Loucy (cell line): ENCODE results near the gene SLC16A6.
A peak's percentile ranks its signal among the peaks of the same experiment; 100 is the strongest.

Source experiments
- H2AFZ ChIP-seq: fragments of 200-600 bp; sonication (generic); 2 replicates; pipeline ENCODE4 v1.6.0; 2016; ENCODE audit warnings: antibody characterized with exemption, mild to moderate bottlenecking, low read length, moderate library complexity
- H3F3A ChIP-seq: fragments of 200-600 bp; 2 replicates; pipeline ENCODE4 v1.6.0; 2016; ENCODE audit warnings: antibody characterized with exemption, low read depth, mild to moderate bottlenecking
- H3K27me3 ChIP-seq: fragments of 200-600 bp; sonication (generic); 2 replicates; pipeline ENCODE4 v1.6.1; 2014; ENCODE audit warnings: low read length, mild to moderate bottlenecking; ENCODE audit not compliant: insufficient read depth, poor library complexity, severe bottlenecking
- H3K36me3 ChIP-seq: fragments of 200-600 bp; sonication (generic); 2 replicates; pipeline ENCODE4 v1.6.1; 2016; ENCODE audit warnings: low read length; ENCODE audit not compliant: insufficient read depth
- H3K4me1 ChIP-seq: fragments of 200-600 bp; sonication (generic); 2 replicates; pipeline ENCODE4 v1.5.1; 2014; ENCODE audit warnings: low read length, mild to moderate bottlenecking; ENCODE audit not compliant: insufficient read depth, poor library complexity, severe bottlenecking
- H3K4me2 ChIP-seq: fragments of 200-600 bp; sonication (generic); 2 replicates; pipeline ENCODE4 v1.6.0; 2014; ENCODE audit warnings: antibody characterized with exemption, low read length, low read depth, mild to moderate bottlenecking; ENCODE audit not compliant: poor library complexity, severe bottlenecking
- H3K4me3 ChIP-seq: fragments of 200-600 bp; sonication (generic); 2 replicates; pipeline ENCODE4 v1.5.1; 2014; ENCODE audit warnings: low read length, mild to moderate bottlenecking, mixed read lengths; ENCODE audit not compliant: poor library complexity, severe bottlenecking
- H3K79me2 ChIP-seq: fragments of 200-600 bp; sonication (generic); 2 replicates; pipeline ENCODE4 v1.6.1; 2014; ENCODE audit warnings: low read length; ENCODE audit not compliant: insufficient read depth
- H3K9ac ChIP-seq: fragments of 200-600 bp; sonication (generic); 2 replicates; pipeline ENCODE4 v1.6.0; 2014; ENCODE audit warnings: mild to moderate bottlenecking, low read depth, low read length, moderate library complexity; ENCODE audit not compliant: poor library complexity, severe bottlenecking
- H3K9me2 ChIP-seq: fragments of 200-600 bp; sonication (generic); replicated peaks from 2 replicates; pipeline ENCODE4 v1.6.1; 2016; ENCODE audit warnings: low read depth, low read length, mixed read lengths
- H3K9me3 ChIP-seq: fragments of 200-600 bp; sonication (generic); 2 replicates; pipeline ENCODE4 v1.6.1; 2014; ENCODE audit warnings: mild to moderate bottlenecking, antibody characterized with exemption, low read length, low read depth; ENCODE audit not compliant: insufficient read depth
- H4K20me1 ChIP-seq: fragments of 200-600 bp; sonication (generic); 2 replicates; pipeline ENCODE4 v1.6.0; 2014; ENCODE audit warnings: antibody characterized with exemption, low read length, mild to moderate bottlenecking; ENCODE audit not compliant: insufficient read depth, poor library complexity, severe bottlenecking
- EZH2phosphoT487 ChIP-seq: fragments of 200-600 bp; IDR thresholded peaks from 2 replicates; pipeline ENCODE4 v1.6.1; 2018; ENCODE audit warnings: antibody characterized with exemption, mild to moderate bottlenecking, moderate library complexity, borderline replicate concordance
- TF ChIP-seq, protein P1 (sequence below): fragments of 200-600 bp; sonication (generic); conservative IDR thresholded peaks from 2 replicates; pipeline ENCODE4 v1.5.1; 2014; ENCODE audit warnings: mild to moderate bottlenecking, antibody characterized with exemption, low read length

Gene SLC16A6

DNA sequence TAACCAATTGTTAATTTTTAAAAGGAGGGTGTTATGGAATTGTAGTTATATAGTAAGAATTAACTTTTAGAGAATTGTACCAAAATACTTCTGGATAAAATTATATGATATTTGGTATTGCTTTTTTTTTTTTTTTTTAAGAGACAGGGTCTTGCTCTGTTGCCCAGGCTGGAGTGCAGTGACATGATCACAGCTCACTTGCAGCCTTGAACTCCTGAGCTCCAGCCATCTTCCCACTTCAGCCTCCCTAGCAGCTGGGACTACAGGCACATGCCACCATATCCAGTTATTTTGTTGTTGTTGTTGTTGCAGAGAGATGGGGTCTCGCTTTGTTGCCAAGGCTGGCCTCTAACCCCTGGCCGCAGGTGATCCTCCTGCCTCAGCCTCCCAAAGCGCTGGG is 8.9 kb upstream of the SLC16A6 start:
- Histone ChIP-seq H3K79me2 (no peaks in the 10 kb centered on the region), H3K9me3 (no peaks in the 10 kb centered on the region), H2AFZ (no peak overlapping the region), H3K9me2 (no peaks in the 10 kb centered on the region), H3F3A (no peaks in the 10 kb centered on the region), H3K36me3 (no peaks in the 10 kb centered on the region), H3K4me1 (peaks cover 24% of the 10 kb centered on the region), H3K4me3 (no peak overlapping the region), H3K4me2 (no peak overlapping the region), H3K27me3 (no peaks in the 10 kb centered on the region), H3K9ac (no peak overlapping the region), H4K20me1 (no peaks in the 10 kb centered on the region)
- TF ChIP-seq, protein P1, sequence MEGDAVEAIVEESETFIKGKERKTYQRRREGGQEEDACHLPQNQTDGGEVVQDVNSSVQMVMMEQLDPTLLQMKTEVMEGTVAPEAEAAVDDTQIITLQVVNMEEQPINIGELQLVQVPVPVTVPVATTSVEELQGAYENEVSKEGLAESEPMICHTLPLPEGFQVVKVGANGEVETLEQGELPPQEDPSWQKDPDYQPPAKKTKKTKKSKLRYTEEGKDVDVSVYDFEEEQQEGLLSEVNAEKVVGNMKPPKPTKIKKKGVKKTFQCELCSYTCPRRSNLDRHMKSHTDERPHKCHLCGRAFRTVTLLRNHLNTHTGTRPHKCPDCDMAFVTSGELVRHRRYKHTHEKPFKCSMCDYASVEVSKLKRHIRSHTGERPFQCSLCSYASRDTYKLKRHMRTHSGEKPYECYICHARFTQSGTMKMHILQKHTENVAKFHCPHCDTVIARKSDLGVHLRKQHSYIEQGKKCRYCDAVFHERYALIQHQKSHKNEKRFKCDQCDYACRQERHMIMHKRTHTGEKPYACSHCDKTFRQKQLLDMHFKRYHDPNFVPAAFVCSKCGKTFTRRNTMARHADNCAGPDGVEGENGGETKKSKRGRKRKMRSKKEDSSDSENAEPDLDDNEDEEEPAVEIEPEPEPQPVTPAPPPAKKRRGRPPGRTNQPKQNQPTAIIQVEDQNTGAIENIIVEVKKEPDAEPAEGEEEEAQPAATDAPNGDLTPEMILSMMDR = no peak
- TF ChIP-seq EZH2phosphoT487 = no peak

DNA sequence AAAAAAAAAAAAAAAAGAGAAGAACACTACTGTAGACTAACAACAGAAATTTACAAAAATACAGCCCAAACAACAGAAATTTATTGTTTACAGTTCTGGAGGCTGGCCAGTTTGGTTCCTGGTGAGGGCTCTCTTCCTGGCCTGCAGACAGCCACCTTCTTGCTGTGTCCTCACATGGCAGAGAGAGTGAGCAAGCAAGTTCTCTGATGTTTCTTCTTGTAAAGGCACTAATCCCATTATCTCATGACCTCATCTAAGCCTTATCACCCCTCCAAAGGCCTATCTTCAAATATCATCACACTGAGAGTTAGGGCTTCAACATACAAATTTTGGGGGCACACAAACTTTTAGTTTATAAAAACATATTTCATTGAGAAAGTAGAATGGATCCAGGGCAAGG is 7.7 kb upstream of the SLC16A6 start:
- no peaks in the 10 kb centered on the region for H3K79me2 ChIP-seq
- H3F3A ChIP-seq = no peaks in the 10 kb centered on the region
- no peak overlapping the region for H2AFZ ChIP-seq
- no peaks in the 10 kb centered on the region for H3K9me3 ChIP-seq
- H3K4me1 ChIP-seq = peaks cover 24% of the 10 kb centered on the region
- no peaks in the 10 kb centered on the region for H3K36me3 ChIP-seq
- no peak overlapping the region for H3K4me2 ChIP-seq
- H3K9me2 ChIP-seq = no peaks in the 10 kb centered on the region
- H3K4me3 ChIP-seq = no peak overlapping the region
- TF ChIP-seq, protein P1 = no peak
- no peak for TF ChIP-seq EZH2phosphoT487
- no peaks in the 10 kb centered on the region for H4K20me1 ChIP-seq
- H3K27me3 ChIP-seq = no peaks in the 10 kb centered on the region
- no peak overlapping the region for H3K9ac ChIP-seq

DNA sequence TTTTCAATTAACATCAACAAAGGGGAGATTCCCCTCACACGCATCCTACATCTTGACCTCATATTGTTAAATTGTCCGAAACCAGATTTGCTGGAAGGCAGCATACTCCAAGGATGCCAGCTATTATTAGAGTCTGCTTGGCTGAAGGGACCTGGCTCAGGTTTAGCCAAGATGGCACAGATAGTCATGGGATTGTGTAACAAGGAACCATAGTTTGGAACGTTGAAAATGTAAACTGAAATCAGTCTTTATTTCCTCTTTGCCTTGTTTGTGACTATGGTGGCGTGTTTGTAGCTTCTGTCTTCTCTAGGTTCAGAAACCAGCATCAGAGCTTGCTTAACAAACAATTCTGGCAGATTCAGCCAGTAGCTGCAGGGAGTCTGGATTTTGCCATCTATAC is 6.3 kb upstream of the SLC16A6 start:
- no peaks in the 10 kb centered on the region for H3F3A ChIP-seq
- no peaks in the 10 kb centered on the region for H3K79me2 ChIP-seq
- no peaks in the 10 kb centered on the region for H3K36me3 ChIP-seq
- no peak overlapping the region for H3K4me3 ChIP-seq
- H3K9me3 ChIP-seq = no peaks in the 10 kb centered on the region
- TF ChIP-seq, protein P1 = no peak
- TF ChIP-seq EZH2phosphoT487 = no peak
- peak overlapping the region; percentile 45 for H3K4me2 ChIP-seq
- H3K9ac ChIP-seq = peak overlapping the region; percentile 36
- no peaks in the 10 kb centered on the region for H3K27me3 ChIP-seq
- peaks cover 23% of the 10 kb centered on the region for H3K4me1 ChIP-seq
- no peaks in the 10 kb centered on the region for H4K20me1 ChIP-seq
- H2AFZ ChIP-seq = no peak overlapping the region
- no peaks in the 10 kb centered on the region for H3K9me2 ChIP-seq
